Activated naive CD8-positive, alpha-beta T cell treated with anti-CD3 and anti-CD28 coated beads, Interleukin-2, amount 10 ng/mL, durations not matched to agents 7 days and 5 days (primary cell): ENCODE measurements around the gene GCNT3. TPM values are rescaled to one million over a fixed set of nuclear protein-coding genes. Genes with fewer than 3 reads are reported as not detected.

Source experiments
- ATAC-seq: fragments of 150-1000 bp; cut with Tn5 transposase; one replicate; pipeline ENCODE4 v1.10.0; 2021; ENCODE audit warnings: low read depth, moderate library complexity
- POLR2A ChIA-PET: fragments of 350-600 bp; sonication (Branson Sonifier 250); formaldehyde crosslinking; loops from one replicate; lab custom pipeline; 2021; ENCODE audit warnings: antibody characterized with exemption; lab: Charles Lee
- DNase-seq: peaks from one replicate; pipeline ENCODE4 v3.0.0; 2021
- H3K27ac Mint-ChIP-seq: one replicate; pipeline ENCODE4 v1.8.0; 2022; ENCODE audit warnings: mild to moderate bottlenecking, mixed read lengths
- H3K27me3 Mint-ChIP-seq: one replicate; pipeline ENCODE4 v1.8.0; 2022; ENCODE audit warnings: mild to moderate bottlenecking, moderate library complexity, mixed read lengths
- H3K36me3 Mint-ChIP-seq: one replicate; pipeline ENCODE4 v1.8.0; 2021; ENCODE audit warnings: mild to moderate bottlenecking, mixed read lengths
- H3K4me1 Mint-ChIP-seq: one replicate; pipeline ENCODE4 v1.8.0; 2021; ENCODE audit warnings: mixed read lengths
- H3K4me3 Mint-ChIP-seq: one replicate; pipeline ENCODE4 v1.8.0; 2022; ENCODE audit warnings: mild to moderate bottlenecking, moderate library complexity, mixed read lengths
- H3K9me3 Mint-ChIP-seq: one replicate; pipeline ENCODE4 v1.8.0; 2021; ENCODE audit warnings: mixed read lengths
- total RNA-seq, 2 experiments: library from RNA; stranded (reverse); gene quantifications; one replicate each; pipeline ENCODE4 v1.2.3, GENCODE V29; 2021

Gene GCNT3
- not detected for total RNA-seq

DNA sequence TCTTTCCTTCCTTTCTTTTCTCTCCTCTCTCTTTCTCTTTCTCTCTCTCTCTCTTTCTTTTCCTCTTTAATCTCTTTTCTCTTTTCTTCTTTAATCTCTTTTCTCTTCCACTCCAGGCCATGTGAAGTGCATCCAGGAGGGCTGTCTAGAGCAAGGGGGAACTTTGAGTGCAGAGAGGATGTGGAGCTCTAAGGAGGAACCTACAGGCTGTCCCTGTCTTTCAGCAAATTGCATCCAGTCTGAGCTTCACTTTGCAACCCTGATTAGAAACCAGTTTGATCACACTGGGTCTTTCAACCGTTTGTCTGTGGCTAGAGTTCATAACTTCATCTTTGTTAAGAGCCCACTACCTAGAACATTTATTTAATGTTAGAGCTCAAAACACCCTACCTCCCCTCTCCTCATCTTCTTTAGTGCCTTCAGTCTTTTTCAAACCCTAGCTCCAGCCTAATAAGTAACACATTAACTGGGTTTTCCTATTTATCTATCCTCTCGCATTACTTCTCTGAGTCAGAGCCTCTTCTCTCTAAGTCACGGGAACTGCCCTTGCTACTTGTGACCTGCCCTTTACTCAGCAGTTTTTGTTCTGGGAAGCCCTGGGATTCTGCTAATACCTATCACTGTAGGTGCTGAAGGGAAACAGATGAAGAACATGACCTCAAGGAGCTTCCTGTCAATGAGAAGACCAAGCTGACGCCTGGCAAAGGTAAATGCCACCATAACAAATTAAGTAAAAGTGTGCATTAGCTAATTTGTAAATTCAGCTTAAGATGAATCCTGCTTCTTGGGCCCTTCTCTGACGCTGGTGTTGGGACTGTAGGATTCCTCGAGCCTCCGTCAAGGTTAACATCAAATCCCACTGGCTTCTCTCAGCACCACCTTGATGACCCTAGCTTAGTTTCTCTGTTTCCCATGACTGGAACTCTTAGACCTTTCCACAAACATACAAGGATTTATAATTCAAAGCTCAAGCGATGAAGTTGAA is at the start of gene GCNT3:
Gene GCNT3 (plus strand): TSS at position 508 of the 985 bp plus-strand sequence. CDS start 6,456 bp downstream, outside the sequence.
- H3K27me3 Mint-ChIP-seq = peaks cover 45% of the 10 kb centered on the region
- H3K4me3 Mint-ChIP-seq = no peak within 1 kb of the TSS
- H3K4me1 Mint-ChIP-seq = peaks cover 10% of the 10 kb centered on the region
- DNase-seq (no peak), ATAC-seq (no peak)
- peaks cover 5% of the 10 kb centered on the region for H3K36me3 Mint-ChIP-seq
- POLR2A ChIA-PET = no interaction called here
- peaks cover 9% of the 10 kb centered on the region for H3K9me3 Mint-ChIP-seq
- no peak within 1 kb of the TSS for H3K27ac Mint-ChIP-seq

DNA sequence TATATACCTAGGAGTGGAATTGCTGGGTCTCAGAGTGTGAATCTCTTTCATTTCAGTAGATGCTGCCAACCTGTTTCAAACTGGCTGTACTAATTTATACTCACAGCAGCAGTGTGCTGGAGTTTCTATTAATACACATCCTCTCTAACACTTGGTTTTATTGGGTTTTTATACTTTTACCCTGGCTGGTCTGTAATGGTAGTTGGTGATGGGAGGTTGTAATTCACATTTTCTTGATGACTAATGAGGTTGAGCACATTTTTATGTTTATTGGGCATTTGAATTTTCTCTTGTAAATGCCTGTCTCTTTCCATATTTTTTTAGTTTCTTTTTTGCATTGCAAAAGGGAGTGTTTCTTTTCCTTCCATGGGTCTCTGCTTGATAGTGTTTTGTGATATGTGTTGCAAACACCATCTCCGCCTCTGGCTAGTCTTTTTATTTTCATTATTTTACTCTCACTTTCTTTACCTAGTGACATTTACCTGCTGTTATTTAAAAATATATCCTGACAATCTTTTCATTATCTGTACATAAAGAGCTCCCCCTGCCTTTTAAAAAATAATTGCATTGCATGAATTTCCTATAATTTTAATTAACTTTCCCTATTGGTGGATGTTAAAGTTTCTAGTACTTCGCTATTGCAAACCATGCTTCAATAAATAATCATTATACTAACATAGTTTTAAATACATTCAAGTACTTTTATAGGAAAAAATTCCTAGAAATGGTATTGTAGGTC is 49.0 kb upstream of the GCNT3 start:
- Mint-ChIP-seq H3K27me3 (peaks cover 27% of the 10 kb centered on the region), H3K9me3 (peaks cover 1% of the 10 kb centered on the region), H3K27ac (no peak overlapping the region), H3K4me1 (peaks cover 6% of the 10 kb centered on the region), H3K4me3 (no peak overlapping the region), H3K36me3 (no peaks in the 10 kb centered on the region)
- POLR2A ChIA-PET = no interaction called here
- no peak for ATAC-seq
- no peak for DNase-seq

DNA sequence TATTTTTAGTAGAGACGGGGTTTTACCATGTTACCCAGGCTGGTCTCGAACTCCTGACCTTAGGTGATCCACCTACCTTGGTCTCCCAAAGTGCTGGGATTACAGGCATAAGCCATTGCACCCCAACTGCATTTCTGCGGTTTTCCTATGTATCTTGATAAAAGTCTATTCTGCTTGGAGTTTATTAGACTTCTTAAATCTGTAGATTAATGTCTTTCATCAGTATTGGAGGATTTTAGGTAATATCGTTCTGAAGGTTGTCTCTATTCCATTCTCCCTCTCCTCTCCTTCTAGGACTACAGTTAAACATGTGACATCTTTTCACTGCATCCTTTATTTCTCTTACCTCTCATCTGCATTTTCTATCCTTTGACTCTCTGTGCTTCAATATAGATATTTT is 46.3 kb upstream of the GCNT3 start:
- Mint-ChIP-seq H3K27ac (no peak overlapping the region), H3K4me1 (peaks cover 11% of the 10 kb centered on the region), H3K36me3 (no peaks in the 10 kb centered on the region), H3K27me3 (peaks cover 23% of the 10 kb centered on the region), H3K4me3 (no peak overlapping the region), H3K9me3 (peaks cover 1% of the 10 kb centered on the region)
- DNase-seq (no peak), ATAC-seq (no peak)
- POLR2A ChIA-PET = no interaction called here

GRCh38 chr15:59567324-59567723 is 44.3 kb upstream of the GCNT3 start:
- ATAC-seq (no peak), DNase-seq (no peak)
- Mint-ChIP-seq H3K36me3 (no peaks in the 10 kb centered on the region), H3K4me3 (no peak overlapping the region), H3K27ac (no peak overlapping the region), H3K27me3 (peaks cover 26% of the 10 kb centered on the region), H3K4me1 (peaks cover 13% of the 10 kb centered on the region), H3K9me3 (peaks cover 1% of the 10 kb centered on the region)
- POLR2A ChIA-PET = no interaction called here

- Mint-ChIP-seq H3K36me3 (no peaks in the 10 kb centered on the region), H3K4me3 (no peak overlapping the region)
These were observed 42.1 kb upstream of the GCNT3 start for GRCh38 chr15:59569477-59569876.

GRCh38 chr15:59570315-59570714 is 41.3 kb upstream of the GCNT3 start:
- Mint-ChIP-seq H3K36me3 (no peaks in the 10 kb centered on the region), H3K9me3 (peaks cover 1% of the 10 kb centered on the region), H3K4me1 (peaks cover 11% of the 10 kb centered on the region), H3K27ac (no peak overlapping the region), H3K4me3 (no peak overlapping the region), H3K27me3 (peaks cover 22% of the 10 kb centered on the region)
- ATAC-seq = no peak
- POLR2A ChIA-PET = no interaction called here
- no peak for DNase-seq

More at GRCh38 chr15:59569477-59569876, 42.1 kb upstream of the GCNT3 start:
- no peak for DNase-seq
- Mint-ChIP-seq H3K9me3 (peaks cover 1% of the 10 kb centered on the region), H3K27me3 (peaks cover 22% of the 10 kb centered on the region), H3K4me1 (peaks cover 11% of the 10 kb centered on the region), H3K27ac (no peak overlapping the region)
- ATAC-seq = peak; percentile 42
- POLR2A ChIA-PET = no interaction called here

DNA sequence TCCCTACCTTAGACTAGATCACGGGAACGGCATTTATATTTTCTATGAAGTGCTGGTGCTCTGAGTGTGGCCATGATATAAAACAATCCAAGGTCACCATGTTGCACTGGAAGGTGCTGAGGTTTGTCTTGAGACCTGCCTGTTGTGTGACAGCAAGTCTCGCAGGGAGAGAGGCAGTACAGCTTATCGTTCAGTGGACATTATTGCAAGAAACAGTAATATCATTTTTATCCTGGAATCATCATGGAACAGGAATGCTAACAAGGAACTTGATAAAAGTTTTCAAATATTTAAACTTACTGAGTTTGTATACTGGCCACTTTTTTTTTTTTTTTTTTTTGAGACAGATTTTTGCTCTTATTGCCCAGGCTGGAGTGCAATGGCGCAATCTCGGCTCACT is 40.0 kb upstream of the GCNT3 start:
- Mint-ChIP-seq H3K9me3 (no peaks in the 10 kb centered on the region), H3K27me3 (peaks cover 14% of the 10 kb centered on the region), H3K36me3 (no peaks in the 10 kb centered on the region), H3K4me1 (peaks cover 11% of the 10 kb centered on the region), H3K4me3 (no peak overlapping the region), H3K27ac (no peak overlapping the region)
- POLR2A ChIA-PET = interaction anchor here (0.6 kb wide), 1 partner anchor 1766 kb away, joined by 4 read pairs; no protein-coding TSS in a partner anchor
- no peak for DNase-seq
- ATAC-seq = no peak

DNA sequence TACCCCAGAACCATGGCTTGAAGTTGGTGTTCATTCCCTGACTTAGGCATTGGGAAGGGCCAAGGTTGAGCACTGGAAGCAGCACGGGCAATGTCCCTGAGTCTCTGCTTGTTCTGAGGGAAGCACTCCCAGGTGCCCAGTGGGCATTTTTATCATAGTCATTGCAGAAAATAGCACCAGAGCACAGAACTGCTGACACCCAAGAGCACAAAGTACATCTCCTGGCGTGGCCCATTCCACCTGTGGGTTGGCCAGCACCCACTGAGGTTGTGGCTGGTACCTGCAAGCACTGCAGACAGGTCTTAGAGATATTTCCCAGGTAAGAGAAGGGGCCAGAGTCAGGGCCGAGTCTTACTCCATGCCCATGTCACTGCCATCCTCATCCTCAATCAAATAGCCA is 28.5 kb upstream of the GCNT3 start:
- Mint-ChIP-seq H3K4me3 (no peak overlapping the region), H3K9me3 (peaks cover 2% of the 10 kb centered on the region), H3K27me3 (peaks cover 7% of the 10 kb centered on the region), H3K27ac (no peak overlapping the region), H3K4me1 (peaks cover 5% of the 10 kb centered on the region), H3K36me3 (no peaks in the 10 kb centered on the region)
- POLR2A ChIA-PET = no interaction called here
- ATAC-seq = no peak
- no peak for DNase-seq

- DNase-seq (no peak), ATAC-seq (no peak)
- H3K4me1 Mint-ChIP-seq = peaks cover 17% of the 10 kb centered on the region
- no peak overlapping the region for H3K4me3 Mint-ChIP-seq
- H3K27me3 Mint-ChIP-seq = peaks cover 3% of the 10 kb centered on the region
- POLR2A ChIA-PET = no interaction called here
- no peaks in the 10 kb centered on the region for H3K36me3 Mint-ChIP-seq
- H3K27ac Mint-ChIP-seq = no peak overlapping the region
- H3K9me3 Mint-ChIP-seq = no peaks in the 10 kb centered on the region
These were observed 24.3 kb upstream of the GCNT3 start for GRCh38 chr15:59587085-59587826.

- Mint-ChIP-seq H3K4me3 (no peak overlapping the region), H3K4me1 (peaks cover 17% of the 10 kb centered on the region), H3K27me3 (peaks cover 3% of the 10 kb centered on the region), H3K9me3 (no peaks in the 10 kb centered on the region), H3K27ac (no peak overlapping the region), H3K36me3 (no peaks in the 10 kb centered on the region)
- POLR2A ChIA-PET = no interaction called here
- ATAC-seq (no peak), DNase-seq (no peak)
These were observed 21.6 kb upstream of the GCNT3 start for GRCh38 chr15:59590027-59590426.

DNA sequence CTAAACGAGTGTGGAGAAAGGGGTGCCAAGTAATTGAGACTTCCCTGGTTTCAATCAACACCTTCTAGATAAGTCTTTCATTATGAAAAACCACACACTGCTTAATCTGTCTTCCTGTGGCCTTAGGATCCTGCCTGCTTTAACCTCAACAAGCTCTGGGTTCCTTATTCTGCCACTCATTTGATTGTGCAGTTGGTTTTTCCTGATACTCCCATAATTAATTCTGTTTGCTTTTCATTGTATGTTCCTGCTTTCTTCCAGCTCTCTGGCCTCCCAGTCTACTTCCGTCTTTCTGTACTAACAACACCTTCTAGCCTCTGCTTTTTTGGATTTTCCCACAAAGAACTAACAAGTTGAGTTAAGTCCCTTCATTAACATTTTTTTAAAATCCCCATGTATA is 20.2 kb upstream of the GCNT3 start:
- ATAC-seq (no peak), DNase-seq (no peak)
- Mint-ChIP-seq H3K36me3 (no peaks in the 10 kb centered on the region), H3K27me3 (peaks cover 9% of the 10 kb centered on the region), H3K4me3 (no peak overlapping the region), H3K4me1 (peaks cover 17% of the 10 kb centered on the region), H3K9me3 (no peaks in the 10 kb centered on the region), H3K27ac (no peak overlapping the region)
- POLR2A ChIA-PET = interaction anchor here (0.6 kb wide), 2 partner anchors 96 to 175 kb away, joined by 3 read pairs; no protein-coding TSS in a partner anchor

- ATAC-seq (no peak), DNase-seq (no peak)
- H3K9me3 Mint-ChIP-seq = no peaks in the 10 kb centered on the region
- POLR2A ChIA-PET = no interaction called here
- peaks cover 22% of the 10 kb centered on the region for H3K27me3 Mint-ChIP-seq
- peaks cover 12% of the 10 kb centered on the region for H3K4me1 Mint-ChIP-seq
- no peaks in the 10 kb centered on the region for H3K36me3 Mint-ChIP-seq
- H3K4me3 Mint-ChIP-seq = no peak overlapping the region
- no peak overlapping the region for H3K27ac Mint-ChIP-seq
These were observed 17.1 kb upstream of the GCNT3 start for GRCh38 chr15:59594493-59594942.

GRCh38 chr15:59594991-59595390 is 16.6 kb upstream of the GCNT3 start:
- no peak overlapping the region for H3K4me3 Mint-ChIP-seq
- H3K27me3 Mint-ChIP-seq = peaks cover 26% of the 10 kb centered on the region
- no peak for ATAC-seq
- H3K36me3 Mint-ChIP-seq = no peaks in the 10 kb centered on the region
- POLR2A ChIA-PET = no interaction called here
- H3K27ac Mint-ChIP-seq = no peak overlapping the region
- no peak for DNase-seq
- peaks cover 11% of the 10 kb centered on the region for H3K4me1 Mint-ChIP-seq
- H3K9me3 Mint-ChIP-seq = no peaks in the 10 kb centered on the region
